Panc1 (cell line): ENCODE data around the gene RNF43. TPM values are rescaled to one million over a fixed set of nuclear protein-coding genes. Genes with fewer than 3 reads are reported as not detected.
A peak's percentile ranks its signal among the peaks of the same experiment; 100 is the strongest.

ENCODE experiments used
- ATAC-seq: fragments of 200-7000 bp; cut with Tn5 transposase; 2 replicates; pipeline ENCODE4 v1.9.1; 2020; ENCODE audit warnings: mild to moderate bottlenecking, moderate library complexity
- BruUV-seq: library from RNA; stranded (reverse); fragments of 400-500 nt; replicated peaks from 2 replicates; lab custom pipeline; 2021; lab: Mats Ljungman, UMichigan
- CTCF ChIA-PET: fragments of 300-600 bp; sonication (Branson Sonifier 250); formaldehyde crosslinking; loops from one replicate; lab custom pipeline; 2022; ENCODE audit warnings: antibody characterized with exemption; lab: Charles Lee
- POLR2A ChIA-PET: fragments of 300-600 bp; sonication (Branson Sonifier 250); formaldehyde crosslinking; loops from one replicate; lab custom pipeline; 2022; ENCODE audit warnings: antibody characterized with exemption; lab: Charles Lee
- DNase-seq: peaks from one replicate; pipeline ENCODE4 v3.0.0-alpha.2; 2010; ENCODE audit warnings: low read depth, low spot score
- H3K27ac ChIP-seq: 2 replicates; pipeline ENCODE4 v1.5.1; 2011; ENCODE audit warnings: mild to moderate bottlenecking, low read length, inconsistent platforms
- H3K27me3 ChIP-seq: fragments of 200-500 bp; sonication (Bioruptor generic); 2 replicates; pipeline ENCODE4 v1.6.0; 2014; ENCODE audit warnings: low read length, inconsistent platforms; ENCODE audit not compliant: control insufficient read depth, insufficient read depth
- H3K36me3 ChIP-seq: fragments of 200-500 bp; sonication (Bioruptor generic); 2 replicates; pipeline ENCODE4 v1.5.1; 2014; ENCODE audit warnings: inconsistent platforms, mild to moderate bottlenecking, low read length, moderate library complexity; ENCODE audit not compliant: control insufficient read depth, insufficient read depth
- H3K4me1 ChIP-seq: 2 replicates; pipeline ENCODE4 v1.5.1; 2011; ENCODE audit warnings: inconsistent platforms, mild to moderate bottlenecking, low read length, moderate library complexity; ENCODE audit not compliant: control insufficient read depth, insufficient read depth
- H3K4me3 ChIP-seq, 2 experiments: 2 replicates each; pipeline ENCODE4 v1.5.1; 2011 to 2012; ENCODE audit warnings: low read depth in 2 of 2, low read length in 2 of 2, mild to moderate bottlenecking in 2 of 2, inconsistent platforms in 1 of 2, moderate library complexity in 1 of 2
- H3K9me3 ChIP-seq: fragments of 200-500 bp; sonication (Bioruptor generic); 2 replicates; pipeline ENCODE4 v1.5.1; 2014; ENCODE audit warnings: low read depth, mild to moderate bottlenecking, inconsistent platforms, low read length, moderate library complexity; ENCODE audit not compliant: control insufficient read depth, insufficient read depth
- CTCF ChIP-seq: fragments of 450-650 bp; IDR thresholded peaks from 2 replicates; pipeline ENCODE4 v1.5.1; 2017; ENCODE audit warnings: mild to moderate bottlenecking
- POLR2AphosphoS5 ChIP-seq: IDR thresholded peaks from 2 replicates; pipeline ENCODE4 v1.6.1; 2012; ENCODE audit warnings: mild to moderate bottlenecking, low read depth, low read length, moderate library complexity
- REST ChIP-seq, 2 experiments: IDR thresholded peaks; 2 replicates each; pipeline ENCODE4 v1.6.1; 2011 to 2012; ENCODE audit warnings: low read depth in 2 of 2, control low read depth in 1 of 2, low read length in 1 of 2, mild to moderate bottlenecking in 1 of 2, moderate library complexity in 1 of 2; ENCODE audit not compliant: insufficient read depth in 1 of 2
- SIN3A ChIP-seq: IDR thresholded peaks from 2 replicates; pipeline ENCODE4 v1.6.1; 2012; ENCODE audit warnings: low read depth, mild to moderate bottlenecking, low read length, moderate library complexity, borderline replicate concordance; ENCODE audit not compliant: insufficient read depth
- TCF7L2 ChIP-seq: IDR thresholded peaks from 2 replicates; pipeline ENCODE4 v1.6.1; 2011; ENCODE audit warnings: mild to moderate bottlenecking, low read depth, low read length, inconsistent platforms
- in situ Hi-C: cut with HindIII; loops from 2 replicates; pipeline ENCODE4 v1.10.0; 2016; ENCODE audit warnings: low sequenced_read_pairs, low pct_unique_long_range_greater_than_20kb
- intact Hi-C: fragments of 100-400 bp; cut with micrococcal nuclease; formaldehyde crosslinking; loops from one replicate; pipeline ENCODE4 v1.10.0; 2022; ENCODE audit not compliant: unreplicated experiment
- total RNA-seq: library from RNA; stranded (reverse); gene quantifications from one replicate; pipeline ENCODE4 v1.2.1, GENCODE V29; 2021; ENCODE audit not compliant: unreplicated experiment

Gene RNF43
- total RNA-seq, 1 experiment from 2014 or later: 4.7 TPM

- no peaks in the 10 kb centered on the region; the same call in 1 of the 2 replicates for H3K27me3 ChIP-seq
- H3K4me3 ChIP-seq: no peak overlapping the region
- no peaks in the 10 kb centered on the region for H3K36me3 ChIP-seq
- TF ChIP-seq CTCF (no peak), POLR2AphosphoS5 (no peak; the same call in 1 of the 2 replicates), SIN3A (no peak), REST (IDR thresholded peaks at IDR 0.05; ENCODE audit: insufficient read depth in 1 of 2, low read depth in 2 of 2, low read length in 1 of 2) (no peak), TCF7L2 (no peak)
- H3K4me1 ChIP-seq: peaks cover 26% of the 10 kb centered on the region
- ChIA-PET CTCF (no interaction called here), POLR2A (interaction anchor here (0.5 kb wide), 1 partner anchor 22 kb away, joined by 4 read pairs; no protein-coding TSS in a partner anchor)
- ATAC-seq: peak; percentile 67
- intact Hi-C loops: no loop called here
- in situ Hi-C loops: no loop called here
- BruUV-seq: no TSS peak
- DNase-seq: no peak
- peak overlapping the region; percentile 25; the same call in 1 of the 2 replicates for H3K27ac ChIP-seq
- H3K9me3 ChIP-seq: no peaks in the 10 kb centered on the region
Observed at GRCh38 chr17:58387834-58388233, 29.5 kb downstream of the RNF43 start.

GRCh38 chr17:58386708-58387107, 30.6 kb downstream of the RNF43 start:
- Histone ChIP-seq H3K9me3 (no peaks in the 10 kb centered on the region), H3K27ac (no peak overlapping the region), H3K4me1 (peaks cover 20% of the 10 kb centered on the region), H3K4me3 (no peak overlapping the region), H3K27me3 (no peaks in the 10 kb centered on the region; the same call in 1 of the 2 replicates), H3K36me3 (no peaks in the 10 kb centered on the region)
- ChIA-PET CTCF (no interaction called here), POLR2A (no interaction called here)
- in situ Hi-C loops: no loop called here
- DNase-seq (no peak), ATAC-seq (no peak)
- no peak for TF ChIP-seq REST (IDR thresholded peaks at IDR 0.05; ENCODE audit: insufficient read depth in 1 of 2, low read depth in 2 of 2, low read length in 1 of 2)
- TF ChIP-seq TCF7L2: no peak
- TF ChIP-seq SIN3A: no peak
- no peak for TF ChIP-seq POLR2AphosphoS5
- no peak for TF ChIP-seq CTCF
- intact Hi-C loops: no loop called here
- BruUV-seq: no TSS peak
